HEK293 (cell line): ENCODE measurements around the gene MRPS10.
"Not testable (repeated sequence)": the region's sequence is repeated elsewhere in the genome, so short reads cannot be mapped to it uniquely, and the experiment has no call there.

Experiments used
- CTCF ChIA-PET: fragments of 350-600 bp; formaldehyde crosslinking; extraction: SDS; loops from one replicate; lab custom pipeline; 2021; ENCODE audit warnings: antibody characterized with exemption; lab: Yijun Ruan, JAX
- POLR2A ChIA-PET: fragments of 300-600 bp; formaldehyde crosslinking; extraction: SDS; loops from one replicate; lab custom pipeline; 2020; ENCODE audit warnings: antibody characterized with exemption, inconsistent platforms; lab: Yijun Ruan, JAX
- H3K27ac ChIP-seq: fragments of 200-500 bp; sonication (Bioruptor generic); 2 replicates; pipeline ENCODE4 v1.5.1; 2014; ENCODE audit warnings: low read depth, low read length, control low read depth, inconsistent platforms; ENCODE audit errors: extremely low read depth
- H3K36me3 ChIP-seq, 2 experiments: fragments of 200-500 bp in 1 of 2; sonication (Bioruptor generic) in 1 of 2; 1 replicate in 1 of 2; 2 replicates in 1 of 2; pipeline ENCODE4 v1.5.1; 2014 to 2017; ENCODE audit warnings: inconsistent platforms in 2 of 2, low read length in 2 of 2; ENCODE audit not compliant: control insufficient read depth in 2 of 2, insufficient read depth in 1 of 2
- H3K4me1 ChIP-seq: fragments of 200-500 bp; sonication (Bioruptor generic); 2 replicates; pipeline ENCODE4 v1.5.1; 2014; ENCODE audit warnings: mild to moderate bottlenecking, low read length, inconsistent platforms; ENCODE audit not compliant: control insufficient read depth, insufficient read depth
- H3K4me3 ChIP-seq: 2 replicates; pipeline ENCODE4 v1.5.1; 2011; ENCODE audit warnings: low read depth, mild to moderate bottlenecking, control low read depth, low read length, moderate library complexity
- H3K9me3 ChIP-seq: fragments of 200-500 bp; sonication (Bioruptor generic); 2 replicates; pipeline ENCODE4 v1.5.1; 2014; ENCODE audit warnings: low read depth, low read length, inconsistent platforms; ENCODE audit not compliant: control insufficient read depth, insufficient read depth
- GFI1B ChIP-seq: fragments of 450-650 bp; formaldehyde crosslinking; IDR thresholded peaks from 2 replicates; pipeline ENCODE4 v1.5.1; 2016; ENCODE audit warnings: missing biosample characterization, missing genetic modification characterization
- GLI4 ChIP-seq: fragments of 450-650 bp; formaldehyde crosslinking; IDR thresholded peaks from 2 replicates; pipeline ENCODE4 v1.5.1; 2016; ENCODE audit warnings: missing biosample characterization, missing genetic modification characterization
- KLF10 ChIP-seq: fragments of 450-650 bp; IDR thresholded peaks from 2 replicates; pipeline ENCODE4 v1.5.1; 2018; ENCODE audit warnings: missing biosample characterization, mild to moderate bottlenecking, missing genetic modification characterization
- KLF9 ChIP-seq: fragments of 450-650 bp; formaldehyde crosslinking; IDR thresholded peaks from 2 replicates; pipeline ENCODE4 v1.5.1; 2016; ENCODE audit warnings: missing biosample characterization, missing genetic modification characterization, low read depth
- ZIC2 ChIP-seq: fragments of 450-650 bp; formaldehyde crosslinking; IDR thresholded peaks from 2 replicates; pipeline ENCODE4 v1.5.1; 2016; ENCODE audit warnings: missing biosample characterization, missing genetic modification characterization
- ZNF585B ChIP-seq: fragments of 450-650 bp; formaldehyde crosslinking; IDR thresholded peaks from 2 replicates; pipeline ENCODE4 v1.5.1; 2016; ENCODE audit warnings: missing biosample characterization, missing genetic modification characterization
- ZNF600 ChIP-seq: fragments of 450-650 bp; formaldehyde crosslinking; IDR thresholded peaks from 2 replicates; pipeline ENCODE4 v1.5.1; 2016; ENCODE audit warnings: missing biosample characterization, missing genetic modification characterization
- TF ChIP-seq, protein P1 (sequence below): fragments of 450-650 bp; formaldehyde crosslinking; IDR thresholded peaks from 2 replicates; pipeline ENCODE4 v1.5.1; 2016; ENCODE audit warnings: missing biosample characterization, missing genetic modification characterization
- TF ChIP-seq, protein P2 (sequence below): fragments of 450-650 bp; formaldehyde crosslinking; IDR thresholded peaks from 2 replicates; pipeline ENCODE4 v1.5.1; 2016; ENCODE audit warnings: missing biosample characterization, missing genetic modification characterization
- TF ChIP-seq, protein P3 (sequence below): fragments of 450-650 bp; formaldehyde crosslinking; IDR thresholded peaks from 2 replicates; pipeline ENCODE4 v1.5.1; 2016; ENCODE audit warnings: missing biosample characterization, missing genetic modification characterization

Gene MRPS10

DNA sequence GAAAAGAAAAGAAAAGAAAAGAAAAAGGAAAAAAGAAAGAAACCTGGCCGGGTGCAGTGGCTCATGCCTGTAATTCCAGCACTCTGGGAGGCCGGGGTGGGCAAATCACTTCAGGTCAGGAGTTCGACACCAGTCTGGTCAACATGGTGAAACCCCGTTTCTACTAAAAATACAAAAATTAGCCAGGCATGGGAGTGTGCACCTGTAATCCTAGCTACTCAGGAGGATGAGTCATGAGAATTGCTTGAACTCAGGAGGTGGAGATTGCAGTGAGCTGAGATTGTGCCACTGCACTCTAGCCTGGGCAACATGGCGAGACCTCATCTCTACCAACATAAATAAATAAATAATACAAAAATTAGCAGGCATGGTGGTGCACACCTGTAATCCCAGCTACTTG, 25.3 kb downstream of the MRPS10 start:
- H3K4me3 ChIP-seq, H3K36me3 ChIP-seq, H3K27ac ChIP-seq, H3K9me3 ChIP-seq: not testable (repeated sequence)
- peaks cover 11% of the 10 kb centered on the region; the same call in 1 of the 2 replicates for H3K4me1 ChIP-seq
- POLR2A ChIA-PET = interaction anchor here (0.6 kb wide), 1 partner anchor 22 kb away, joined by 4 read pairs; no protein-coding TSS in a partner anchor
- TF ChIP-seq GFI1B (tag by site-specific recombination) = peak; percentile 46; the same call in 1 of the 2 replicates
- TF ChIP-seq, protein P1, sequence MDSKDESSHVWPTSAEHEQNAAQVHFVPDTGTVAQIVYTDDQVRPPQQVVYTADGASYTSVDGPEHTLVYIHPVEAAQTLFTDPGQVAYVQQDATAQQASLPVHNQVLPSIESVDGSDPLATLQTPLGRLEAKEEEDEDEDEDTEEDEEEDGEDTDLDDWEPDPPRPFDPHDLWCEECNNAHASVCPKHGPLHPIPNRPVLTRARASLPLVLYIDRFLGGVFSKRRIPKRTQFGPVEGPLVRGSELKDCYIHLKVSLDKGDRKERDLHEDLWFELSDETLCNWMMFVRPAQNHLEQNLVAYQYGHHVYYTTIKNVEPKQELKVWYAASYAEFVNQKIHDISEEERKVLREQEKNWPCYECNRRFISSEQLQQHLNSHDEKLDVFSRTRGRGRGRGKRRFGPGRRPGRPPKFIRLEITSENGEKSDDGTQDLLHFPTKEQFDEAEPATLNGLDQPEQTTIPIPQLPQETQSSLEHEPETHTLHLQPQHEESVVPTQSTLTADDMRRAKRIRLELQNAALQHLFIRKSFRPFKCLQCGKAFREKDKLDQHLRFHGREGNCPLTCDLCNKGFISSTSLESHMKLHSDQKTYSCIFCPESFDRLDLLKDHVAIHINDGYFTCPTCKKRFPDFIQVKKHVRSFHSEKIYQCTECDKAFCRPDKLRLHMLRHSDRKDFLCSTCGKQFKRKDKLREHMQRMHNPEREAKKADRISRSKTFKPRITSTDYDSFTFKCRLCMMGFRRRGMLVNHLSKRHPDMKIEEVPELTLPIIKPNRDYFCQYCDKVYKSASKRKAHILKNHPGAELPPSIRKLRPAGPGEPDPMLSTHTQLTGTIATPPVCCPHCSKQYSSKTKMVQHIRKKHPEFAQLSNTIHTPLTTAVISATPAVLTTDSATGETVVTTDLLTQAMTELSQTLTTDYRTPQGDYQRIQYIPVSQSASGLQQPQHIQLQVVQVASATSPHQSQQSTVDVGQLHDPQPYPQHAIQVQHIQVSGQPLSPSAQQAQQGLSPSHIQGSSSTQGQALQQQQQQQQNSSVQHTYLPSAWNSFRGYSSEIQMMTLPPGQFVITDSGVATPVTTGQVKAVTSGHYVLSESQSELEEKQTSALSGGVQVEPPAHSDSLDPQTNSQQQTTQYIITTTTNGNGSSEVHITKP (tag by site-specific recombination) = peak; percentile 44
- CTCF ChIA-PET = interaction anchor here (0.6 to 4.4 kb wide), 7 partner anchors 11 to 933 kb away, joined by 3 to 39 read pairs (median 4); partner anchors contain the start of gene TOMM6

DNA sequence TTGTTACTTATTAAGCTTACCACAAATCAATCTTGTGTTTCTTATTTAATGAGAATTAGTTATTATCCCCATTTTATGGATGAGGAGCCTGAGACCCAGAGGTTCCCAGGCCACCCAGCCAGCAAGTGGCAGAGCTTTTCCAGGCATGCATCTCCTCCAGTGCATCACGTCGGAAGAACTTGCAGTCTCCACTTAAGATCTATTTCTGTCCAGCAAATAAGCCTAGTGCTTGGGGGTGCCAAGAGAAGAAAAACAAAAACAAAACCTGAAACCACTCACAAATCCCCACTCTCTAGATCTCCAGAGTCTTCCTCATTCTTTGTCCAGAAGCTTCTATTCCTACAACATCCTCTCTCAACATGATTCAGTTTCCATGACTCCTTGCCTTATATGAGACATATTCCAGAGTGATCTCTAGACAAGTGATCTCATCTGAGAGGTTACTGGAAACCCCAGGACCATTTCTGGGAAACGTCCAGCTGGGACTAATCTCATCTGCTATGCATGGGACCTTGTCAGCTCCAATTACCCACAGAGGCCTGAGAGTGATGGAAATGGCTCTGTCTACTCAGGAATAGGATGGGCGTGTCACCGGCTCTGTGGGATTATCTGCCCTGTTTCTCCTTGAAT, 27.0 kb downstream of the MRPS10 start:
- no peak for TF ChIP-seq ZNF585B (tag by site-specific recombination)
- TF ChIP-seq KLF10 (tag by site-specific recombination) = peak; percentile 73
- TF ChIP-seq, protein P2, sequence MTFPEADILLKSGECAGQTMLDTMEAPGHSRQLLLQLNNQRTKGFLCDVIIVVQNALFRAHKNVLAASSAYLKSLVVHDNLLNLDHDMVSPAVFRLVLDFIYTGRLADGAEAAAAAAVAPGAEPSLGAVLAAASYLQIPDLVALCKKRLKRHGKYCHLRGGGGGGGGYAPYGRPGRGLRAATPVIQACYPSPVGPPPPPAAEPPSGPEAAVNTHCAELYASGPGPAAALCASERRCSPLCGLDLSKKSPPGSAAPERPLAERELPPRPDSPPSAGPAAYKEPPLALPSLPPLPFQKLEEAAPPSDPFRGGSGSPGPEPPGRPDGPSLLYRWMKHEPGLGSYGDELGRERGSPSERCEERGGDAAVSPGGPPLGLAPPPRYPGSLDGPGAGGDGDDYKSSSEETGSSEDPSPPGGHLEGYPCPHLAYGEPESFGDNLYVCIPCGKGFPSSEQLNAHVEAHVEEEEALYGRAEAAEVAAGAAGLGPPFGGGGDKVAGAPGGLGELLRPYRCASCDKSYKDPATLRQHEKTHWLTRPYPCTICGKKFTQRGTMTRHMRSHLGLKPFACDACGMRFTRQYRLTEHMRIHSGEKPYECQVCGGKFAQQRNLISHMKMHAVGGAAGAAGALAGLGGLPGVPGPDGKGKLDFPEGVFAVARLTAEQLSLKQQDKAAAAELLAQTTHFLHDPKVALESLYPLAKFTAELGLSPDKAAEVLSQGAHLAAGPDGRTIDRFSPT (tag by site-specific recombination) = peak; percentile 25; the same call in 1 of the 2 replicates
- TF ChIP-seq, protein P3, sequence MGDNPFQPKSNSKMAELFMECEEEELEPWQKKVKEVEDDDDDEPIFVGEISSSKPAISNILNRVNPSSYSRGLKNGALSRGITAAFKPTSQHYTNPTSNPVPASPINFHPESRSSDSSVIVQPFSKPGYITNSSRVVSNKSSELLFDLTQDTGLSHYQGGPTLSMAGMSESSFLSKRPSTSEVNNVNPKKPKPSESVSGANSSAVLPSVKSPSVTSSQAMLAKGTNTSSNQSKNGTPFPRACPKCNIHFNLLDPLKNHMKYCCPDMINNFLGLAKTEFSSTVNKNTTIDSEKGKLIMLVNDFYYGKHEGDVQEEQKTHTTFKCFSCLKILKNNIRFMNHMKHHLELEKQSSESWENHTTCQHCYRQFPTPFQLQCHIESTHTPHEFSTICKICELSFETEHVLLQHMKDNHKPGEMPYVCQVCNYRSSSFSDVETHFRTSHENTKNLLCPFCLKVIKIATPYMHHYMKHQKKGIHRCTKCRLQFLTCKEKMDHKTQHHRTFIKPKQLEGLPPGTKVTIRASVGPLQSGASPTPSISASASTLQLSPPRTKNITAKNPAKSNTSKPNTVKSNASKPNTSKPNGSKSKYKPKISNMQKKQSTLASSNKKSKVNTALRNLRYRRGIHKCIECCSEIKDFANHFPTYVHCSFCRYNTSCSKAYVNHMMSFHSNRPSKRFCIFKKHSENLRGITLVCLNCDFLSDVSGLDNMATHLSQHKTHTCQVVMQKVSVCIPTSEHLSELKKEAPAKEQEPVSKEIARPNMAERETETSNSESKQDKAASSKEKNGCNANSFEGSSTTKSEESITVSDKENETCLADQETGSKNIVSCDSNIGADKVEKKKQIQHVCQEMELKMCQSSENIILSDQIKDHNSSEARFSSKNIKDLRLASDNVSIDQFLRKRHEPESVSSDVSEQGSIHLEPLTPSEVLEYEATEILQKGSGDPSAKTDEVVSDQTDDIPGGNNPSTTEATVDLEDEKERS = no peak
- TF ChIP-seq KLF9 (tag by site-specific recombination) = 0 out of 2 replicates have a peak, but pooled peaks have one; percentile 26
- peak; percentile 68 for TF ChIP-seq ZIC2
- 0 out of 2 replicates have a peak, but pooled peaks have one; percentile 11 for TF ChIP-seq ZNF600 (tag by site-specific recombination)
- H3K36me3 ChIP-seq = no peaks in the 10 kb centered on the region
- H3K27ac ChIP-seq = no peak overlapping the region
- ChIA-PET CTCF (interaction anchor here (0.6 to 2.2 kb wide), 6 partner anchors 20 to 628 kb away, joined by 3 to 7 read pairs (median 3); no protein-coding TSS in a partner anchor), POLR2A (no interaction called here)
- H3K4me1 ChIP-seq = peaks cover 11% of the 10 kb centered on the region; the same call in 1 of the 2 replicates
- H3K9me3 ChIP-seq = no peaks in the 10 kb centered on the region
- H3K4me3 ChIP-seq = no peak overlapping the region

DNA sequence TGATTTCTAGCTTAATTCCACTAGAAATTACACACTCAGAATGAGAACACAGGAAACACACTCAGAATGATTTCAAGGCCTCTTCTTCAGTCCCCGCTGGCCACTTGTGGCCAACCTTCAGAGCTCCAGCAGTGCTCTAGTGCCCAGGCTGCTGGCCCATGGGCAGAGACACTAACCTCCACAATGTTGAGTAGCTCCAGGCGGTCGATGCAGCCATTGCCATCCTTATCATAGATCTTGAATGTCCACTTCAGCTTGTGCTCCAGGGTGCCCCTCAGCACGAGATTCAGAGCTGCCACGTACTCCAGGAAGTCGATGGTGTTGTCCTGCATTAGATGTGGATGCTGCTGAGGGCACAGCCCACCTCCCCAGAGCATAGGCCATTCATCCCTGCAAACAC, 29.3 kb downstream of the MRPS10 start:
- Histone ChIP-seq H3K36me3 (no peaks in the 10 kb centered on the region), H3K9me3 (no peaks in the 10 kb centered on the region), H3K4me1 (peaks cover 8% of the 10 kb centered on the region; the same call in 1 of the 2 replicates), H3K4me3 (no peak overlapping the region), H3K27ac (no peak overlapping the region)
- TF ChIP-seq GLI4 (tag by site-specific recombination) = no peak
- ChIA-PET CTCF (interaction anchor here (0.6 to 2.1 kb wide), 5 partner anchors 16 to 344 kb away, joined by 3 to 10 read pairs (median 3); no protein-coding TSS in a partner anchor), POLR2A (interaction anchor here (0.6 kb wide), 1 partner anchor 276 kb away, joined by 4 read pairs; no protein-coding TSS in a partner anchor)
